NT2/D1 (cell line): Measurements from ENCODE around the gene TPCN1.

Source experiments
- YY1 ChIP-seq: IDR thresholded peaks from 2 replicates; pipeline ENCODE4 v1.6.1; 2011; ENCODE audit not compliant: insufficient read length, insufficient read depth
- ZNF274 ChIP-seq: IDR thresholded peaks from 2 replicates; pipeline ENCODE4 v1.6.1; 2011; ENCODE audit warnings: mild to moderate bottlenecking, low read depth, low read length

DNA sequence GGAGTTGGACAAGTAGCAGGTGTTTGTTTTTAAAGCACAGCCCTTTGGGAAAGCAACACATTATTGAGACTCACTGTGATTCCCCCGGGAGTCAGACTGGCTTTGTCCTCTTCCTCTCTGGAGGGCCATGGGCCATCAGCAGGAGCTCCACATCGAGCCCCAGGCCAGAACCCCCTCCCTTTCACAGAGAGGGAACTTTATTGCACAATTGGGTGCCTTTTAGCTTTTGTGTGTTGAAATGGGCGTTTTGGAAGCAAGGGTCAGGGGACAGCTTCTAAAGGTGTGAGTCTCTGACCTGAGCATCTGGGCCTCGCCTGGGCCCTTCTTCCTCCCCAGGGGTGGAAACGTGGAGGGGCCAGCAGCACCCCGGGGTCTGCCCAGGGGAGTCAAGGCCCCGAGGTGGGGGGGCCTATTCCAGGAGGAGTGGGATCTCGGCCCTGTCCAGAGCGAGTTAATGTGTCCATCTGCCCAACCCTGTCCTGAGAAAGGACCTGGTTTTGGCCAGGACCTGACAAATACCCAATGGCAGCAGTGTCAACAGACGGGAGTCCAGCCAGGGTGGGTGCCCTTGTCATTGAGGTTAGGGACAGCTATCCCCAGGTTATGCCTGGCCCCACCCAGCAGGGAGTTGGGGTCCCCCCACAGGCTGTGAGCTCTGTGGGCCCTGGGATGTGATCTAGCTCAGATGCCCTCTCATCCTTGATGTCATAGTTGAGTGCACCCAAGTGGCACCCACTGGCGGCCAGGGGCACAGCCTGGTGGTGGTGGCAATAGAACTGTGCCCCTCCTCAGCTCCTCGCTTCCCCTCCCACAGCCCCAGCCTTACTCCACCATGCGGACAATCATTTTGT lies 76.6 kb downstream of the TPCN1 start:
- TF ChIP-seq ZNF274 (no peak), YY1 (no peak)
